ENCODE results near the gene KCNG2.
"Not testable (repeated sequence)": the region's sequence is repeated elsewhere in the genome, so short reads cannot be mapped to it uniquely, and the experiment has no call there.

Gene KCNG2

DNA sequence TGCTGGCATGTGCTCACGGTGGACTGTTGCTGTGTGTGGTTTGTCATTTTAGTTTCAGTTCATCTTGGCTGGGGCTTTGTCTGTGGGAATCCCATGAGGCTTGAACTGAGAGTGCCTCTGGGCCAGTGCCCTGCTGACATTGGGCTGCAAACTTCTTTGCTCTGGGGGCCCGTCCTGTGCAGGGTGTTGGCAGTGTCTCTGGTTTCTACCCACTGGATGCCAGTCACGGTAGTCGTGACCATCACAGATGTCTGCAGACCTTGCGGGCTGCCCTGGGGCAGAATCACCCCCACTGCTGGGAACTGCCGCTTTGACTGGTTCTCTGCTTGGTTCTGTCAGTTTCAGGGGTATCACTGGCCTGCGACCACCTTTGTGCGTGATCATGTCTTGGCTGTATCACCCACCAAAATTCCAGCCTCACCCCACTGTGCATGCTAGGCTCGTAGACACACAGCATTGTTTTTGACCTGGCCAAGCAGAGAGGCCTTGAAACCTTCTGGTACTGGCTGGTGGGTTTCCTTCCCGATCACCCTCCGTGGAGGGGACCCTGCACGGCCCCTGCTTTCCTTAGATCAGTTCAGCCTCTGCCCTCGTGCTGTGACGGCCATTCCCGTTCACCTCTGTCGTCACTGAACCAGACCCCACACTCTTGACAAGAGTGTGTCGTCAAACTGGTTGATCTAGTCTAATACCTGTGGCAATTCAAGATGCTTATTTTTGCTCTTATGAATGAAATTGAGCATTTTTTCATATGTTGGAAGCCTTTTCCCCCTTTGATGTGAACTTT is 57.6 kb downstream of the KCNG2 start:
- no peak for DNase-seq

DNA sequence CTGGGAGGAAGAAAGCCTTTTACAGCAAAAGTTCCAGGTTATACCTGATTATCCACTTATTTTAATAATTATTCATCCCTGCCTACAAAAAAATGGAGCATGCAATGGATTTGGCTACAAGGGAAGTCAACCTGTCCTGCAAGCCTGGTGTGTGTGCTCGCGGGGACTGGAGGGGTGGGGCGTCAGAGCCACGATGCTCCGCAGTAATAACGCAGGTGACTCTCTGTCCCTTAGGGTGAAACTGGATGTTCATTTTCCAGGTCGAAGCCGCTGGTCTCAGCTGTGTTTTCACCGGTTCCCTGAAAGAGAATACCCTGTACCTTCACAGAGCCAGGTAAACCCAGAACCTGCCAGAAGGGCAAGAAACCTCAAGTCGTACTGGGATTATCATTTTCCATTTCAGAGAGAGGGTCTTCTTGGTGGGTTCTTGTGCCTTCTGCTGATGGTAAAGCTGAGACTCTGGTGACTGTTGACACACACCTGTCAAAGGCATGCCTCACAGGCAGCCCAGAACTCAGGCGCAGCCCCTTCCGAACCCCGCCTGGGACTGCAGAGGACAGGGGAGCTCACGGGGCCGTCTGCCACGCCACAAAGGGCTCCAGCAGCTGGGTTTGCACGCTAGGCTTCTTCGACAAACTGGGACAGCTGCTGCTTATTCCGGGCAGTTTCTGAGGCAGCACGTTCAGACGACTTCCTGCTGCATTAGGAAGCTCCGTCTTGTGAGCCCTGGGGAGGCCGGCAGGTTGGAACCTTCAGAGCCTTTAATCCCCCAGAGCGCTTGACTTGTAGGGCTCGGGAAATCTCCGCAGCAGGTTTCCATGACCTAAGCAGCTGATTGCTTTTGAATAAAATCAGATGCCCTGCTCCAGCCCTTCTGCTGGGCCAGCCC is 58.6 kb downstream of the KCNG2 start:
- DNase-seq: peak; percentile 64

- DNase-seq: no peak
These were observed 59.4 kb downstream of the KCNG2 start for GRCh38 chr18:79857082-79857671.

DNA sequence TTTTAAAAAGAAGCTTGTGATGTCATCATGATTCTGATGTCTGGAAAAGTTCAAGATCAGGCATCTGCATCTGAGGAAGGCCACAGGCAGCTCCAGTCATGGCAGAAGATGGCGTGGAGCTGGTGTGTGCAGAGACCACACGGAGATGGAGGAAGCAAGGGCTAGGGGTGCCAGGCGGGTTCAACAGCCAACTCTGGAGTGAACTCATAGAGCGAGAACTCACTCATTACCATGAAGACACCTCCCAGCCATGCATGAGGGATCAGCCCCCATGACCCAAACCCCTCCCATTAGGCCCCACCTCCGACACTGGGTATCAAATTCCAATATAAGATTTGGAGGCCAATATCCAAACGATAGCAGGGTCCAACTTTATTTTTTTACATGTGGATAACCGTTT is 61.6 kb downstream of the KCNG2 start:
- DNase-seq: no peak

- no peak for DNase-seq
These were observed 63.9 kb downstream of the KCNG2 start for GRCh38 chr18:79861687-79862086.

DNA sequence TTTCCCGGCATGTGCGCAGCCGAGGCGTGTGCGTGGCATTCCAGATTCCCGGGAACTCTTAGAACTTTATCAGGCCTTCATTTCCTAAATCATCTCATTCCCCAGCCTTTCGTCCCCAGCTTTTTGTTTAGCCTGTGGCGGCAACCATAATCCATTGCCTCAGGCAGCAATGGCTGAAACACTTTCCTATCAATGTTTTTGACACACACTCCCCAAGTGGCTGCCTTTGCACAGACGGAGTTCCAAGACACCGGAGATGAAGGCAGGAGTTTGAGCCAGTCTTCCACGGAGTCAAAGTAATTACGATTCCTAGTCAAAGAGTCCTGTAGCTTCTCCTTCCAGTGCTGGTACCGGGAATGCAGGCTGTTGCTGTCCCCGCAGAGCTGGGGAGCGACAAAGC is 64.8 kb downstream of the KCNG2 start:
- DNase-seq: no peak

- no peak for DNase-seq
These were observed 65.6 kb downstream of the KCNG2 start for GRCh38 chr18:79863161-79864005.

- DNase-seq: no peak
These were observed 66.4 kb downstream of the KCNG2 start for GRCh38 chr18:79864006-79864725.

DNA sequence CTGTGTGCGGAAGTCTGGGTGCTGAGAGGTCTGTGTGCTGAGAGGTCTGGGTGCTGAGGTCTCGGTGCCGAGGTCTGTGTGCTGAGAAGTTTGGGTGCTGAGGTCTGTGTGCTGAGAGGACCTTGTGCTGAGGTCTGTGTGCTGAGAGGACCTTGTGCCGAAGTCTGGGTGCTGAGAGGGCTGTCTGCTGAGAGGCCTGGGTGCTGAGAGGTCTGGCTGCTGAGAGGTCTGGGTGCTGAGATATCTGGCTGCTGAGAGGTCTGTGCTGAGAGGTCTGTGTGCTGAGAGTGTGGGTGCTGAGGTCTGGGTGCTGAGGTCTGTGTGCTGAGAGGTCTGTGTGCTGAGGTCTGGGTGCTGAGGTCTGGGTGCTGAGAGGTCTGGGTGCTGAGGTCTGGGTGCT is 67.2 kb downstream of the KCNG2 start:
- not testable (repeated sequence) for DNase-seq

DNA sequence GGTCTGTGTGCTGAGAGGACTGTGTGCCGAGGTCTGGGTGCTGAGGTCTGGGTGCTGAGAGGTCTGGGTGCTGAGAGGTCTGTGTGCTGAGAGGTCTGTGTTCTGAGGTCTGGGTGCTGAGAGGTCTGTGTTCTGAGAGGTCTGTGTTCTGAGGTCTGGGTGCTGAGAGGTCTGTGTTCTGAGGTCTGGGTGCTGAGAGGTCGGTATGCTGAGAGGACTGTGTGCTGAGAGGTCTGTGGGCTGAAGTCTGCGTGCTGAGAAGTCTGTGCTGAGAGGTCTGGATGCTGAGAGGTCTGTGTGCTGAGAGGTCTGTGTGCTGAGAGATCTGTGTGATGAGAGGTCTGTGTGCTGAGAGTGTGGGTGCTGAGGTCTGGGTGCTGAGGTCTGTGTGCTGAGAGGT is 68.2 kb downstream of the KCNG2 start:
- DNase-seq: not testable (repeated sequence)

- DNase-seq: no peak
These were observed 69.3 kb downstream of the KCNG2 start for GRCh38 chr18:79866889-79867574.

GRCh38 chr18:79867666-79868065 is 69.9 kb downstream of the KCNG2 start:
- no peak for DNase-seq

DNA sequence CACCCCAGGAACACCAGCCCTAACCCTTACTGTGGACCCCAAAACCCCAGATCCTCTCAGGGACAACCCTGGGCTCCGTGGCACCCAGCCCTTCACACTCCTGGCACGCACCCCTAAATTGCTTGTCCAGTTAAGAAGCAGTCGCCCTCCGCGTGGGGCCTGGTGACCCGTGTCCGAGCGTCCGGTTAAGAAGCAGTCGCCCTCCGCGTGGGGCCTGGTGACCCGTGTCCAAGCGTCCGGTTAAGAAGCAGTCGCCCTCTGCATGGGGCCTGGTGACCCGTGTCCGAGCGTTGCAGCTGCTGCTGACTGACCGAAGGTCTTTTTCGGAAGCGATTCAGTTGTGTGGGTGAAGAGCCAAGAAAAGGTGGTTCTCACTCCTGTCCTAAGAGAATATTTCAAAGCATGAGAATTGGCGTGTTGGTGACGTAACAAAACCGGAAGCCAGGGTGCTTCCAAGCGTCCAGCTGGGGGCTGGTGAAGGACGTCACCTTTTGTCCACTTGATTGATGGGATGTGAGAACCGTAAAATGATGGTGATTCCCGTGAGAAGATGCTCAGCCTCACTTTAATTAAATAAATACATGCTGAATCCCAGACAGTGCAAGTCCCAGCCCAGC is 70.5 kb downstream of the KCNG2 start:
- no peak for DNase-seq

DNA sequence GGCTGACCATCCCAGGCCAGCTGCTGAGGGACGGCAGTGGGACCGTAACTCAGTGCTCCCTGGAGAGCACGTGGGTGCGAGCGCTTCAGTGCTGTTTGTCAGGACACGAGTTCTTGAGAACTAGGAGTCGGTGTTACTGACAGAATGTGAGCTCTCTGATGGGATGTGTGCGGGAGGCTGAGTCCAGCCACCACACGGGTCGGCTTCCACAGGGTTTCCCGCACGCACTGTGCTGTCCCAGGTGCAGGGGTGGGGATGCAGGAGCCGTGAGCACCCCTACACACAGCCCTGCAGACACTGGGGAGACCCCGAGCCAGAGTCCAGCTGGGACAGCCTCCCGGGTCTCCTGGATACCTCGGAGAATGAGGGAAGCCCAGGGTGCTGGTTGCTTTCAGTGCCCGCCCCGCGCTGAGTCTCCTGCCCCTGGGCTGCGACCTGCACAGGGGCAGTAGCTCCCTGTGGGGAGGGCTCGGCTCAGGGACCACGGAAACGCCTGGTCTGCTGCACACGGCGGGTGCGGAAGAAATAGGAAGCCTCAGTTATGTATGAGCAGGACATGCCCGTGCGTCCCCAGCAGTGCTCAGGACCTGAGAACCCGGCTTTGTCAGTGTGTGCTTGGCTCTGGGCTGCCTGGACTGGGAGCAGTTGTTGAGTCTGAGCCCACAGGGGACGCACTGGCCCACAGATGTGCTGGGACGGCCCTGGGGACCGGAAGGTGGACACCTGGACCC is 71.2 kb downstream of the KCNG2 start:
- no peak for DNase-seq

DNA sequence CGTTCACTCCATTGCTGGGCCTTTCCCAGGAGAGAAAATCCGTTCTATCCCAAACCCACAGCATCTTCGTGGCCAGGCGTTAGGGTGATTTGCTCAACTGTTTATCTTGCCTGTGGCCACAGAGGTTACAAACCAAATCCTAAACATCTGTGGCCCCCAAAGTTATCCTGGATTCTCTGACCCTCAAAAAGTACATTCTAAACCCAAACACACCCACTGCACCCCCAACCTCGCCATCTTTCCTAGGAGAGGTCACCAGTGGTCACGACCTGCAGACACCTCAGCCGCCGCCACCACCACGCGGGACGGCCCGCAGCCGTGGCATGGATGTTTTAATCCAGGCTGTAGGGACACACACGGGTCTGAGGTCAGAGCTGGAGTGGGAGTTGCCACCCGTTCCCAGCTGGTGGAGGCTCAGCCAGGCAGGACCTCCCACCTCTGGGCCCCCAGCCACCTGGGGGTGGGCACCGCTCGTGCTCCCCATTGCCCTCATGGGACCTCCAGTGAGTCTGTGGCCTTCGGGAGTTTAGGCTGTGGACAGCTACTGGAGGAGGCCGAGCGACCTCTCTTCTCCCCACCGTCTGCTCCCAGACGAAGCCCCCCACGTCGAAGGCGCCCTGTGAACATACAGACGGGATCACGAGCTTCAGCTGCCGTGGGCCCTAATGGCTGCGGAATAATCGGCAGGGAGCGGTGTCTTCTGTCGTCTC is 72.0 kb downstream of the KCNG2 start:
- no peak for DNase-seq

DNA sequence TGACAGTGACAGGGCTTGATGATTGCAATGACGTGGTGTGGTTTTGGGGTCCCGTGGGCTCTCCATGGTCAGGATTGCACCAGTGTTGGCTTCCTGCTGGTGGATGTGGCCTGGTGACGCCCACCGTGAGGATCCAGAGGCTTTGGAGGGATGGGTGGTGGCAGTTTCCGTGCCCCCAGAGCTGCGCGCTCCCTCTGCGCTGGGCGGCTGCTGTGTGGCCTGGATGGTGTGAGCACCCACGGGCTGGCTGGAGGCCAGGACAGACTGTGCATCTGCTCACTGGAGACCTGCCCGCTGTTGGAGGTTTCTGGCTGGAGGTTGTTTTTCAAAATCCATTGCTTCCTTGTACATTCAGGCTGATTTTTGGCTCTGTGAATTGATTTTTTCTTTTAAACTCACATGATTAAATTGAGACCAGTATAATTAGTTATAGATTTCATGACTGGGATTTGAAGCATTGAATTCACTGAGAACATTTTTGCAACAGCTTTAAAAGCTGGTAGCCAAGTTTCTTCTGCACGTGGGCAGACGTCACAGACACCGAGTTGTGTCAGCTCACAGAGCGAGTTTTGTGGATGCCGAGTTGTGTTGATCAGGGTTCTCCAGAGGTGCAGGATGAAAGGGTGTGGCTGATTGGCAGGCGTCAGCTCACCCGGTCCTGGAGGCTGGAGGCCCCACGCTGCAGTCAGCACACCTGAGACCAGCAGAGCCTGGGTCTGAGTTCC is 72.7 kb downstream of the KCNG2 start:
- DNase-seq: no peak

- DNase-seq: no peak
These were observed 73.3 kb downstream of the KCNG2 start for GRCh38 chr18:79871026-79871390.

DNA sequence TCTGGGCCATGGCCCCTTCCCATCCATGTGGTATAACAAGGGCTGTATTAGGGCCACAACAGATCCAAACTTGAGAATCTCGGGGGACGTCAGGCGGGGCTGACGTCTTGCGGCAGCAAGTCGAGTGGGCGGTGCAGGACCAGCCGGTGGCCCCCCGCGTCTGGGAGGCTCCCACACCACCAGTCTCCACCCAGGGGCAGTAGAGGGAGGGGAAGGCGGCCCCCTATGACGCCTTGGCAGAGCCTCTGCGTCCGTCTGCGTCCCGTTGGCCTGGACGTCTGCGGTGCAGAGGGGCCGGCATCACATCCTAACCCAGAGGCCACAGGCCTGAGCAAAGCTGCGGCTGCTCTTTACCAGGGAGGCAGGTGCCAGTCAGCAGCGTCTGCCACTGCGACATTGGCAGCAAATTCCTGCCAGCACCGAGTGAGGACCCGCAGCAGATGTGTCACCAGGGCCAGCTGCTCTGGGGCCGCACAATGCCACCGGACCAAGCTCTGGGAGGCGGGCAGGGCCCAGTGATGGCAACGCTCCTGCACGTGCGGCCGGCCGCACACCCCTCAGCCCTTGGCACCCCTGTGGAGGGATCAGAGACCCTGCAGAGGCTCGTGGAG is 73.8 kb downstream of the KCNG2 start:
- no peak for DNase-seq

All from RPMI8226 (cell line).